Activated T-cell treated with anti-CD3 and anti-CD28 coated beads, Interleukin-2, amount 50 U/mL, for 1 hour (primary cell): ENCODE results near the gene PDE1C.

Source experiments
- DNase-seq: peaks from one replicate; pipeline ENCODE4 v3.0.0-alpha.2; 2020

The PDE1C gene

DNA sequence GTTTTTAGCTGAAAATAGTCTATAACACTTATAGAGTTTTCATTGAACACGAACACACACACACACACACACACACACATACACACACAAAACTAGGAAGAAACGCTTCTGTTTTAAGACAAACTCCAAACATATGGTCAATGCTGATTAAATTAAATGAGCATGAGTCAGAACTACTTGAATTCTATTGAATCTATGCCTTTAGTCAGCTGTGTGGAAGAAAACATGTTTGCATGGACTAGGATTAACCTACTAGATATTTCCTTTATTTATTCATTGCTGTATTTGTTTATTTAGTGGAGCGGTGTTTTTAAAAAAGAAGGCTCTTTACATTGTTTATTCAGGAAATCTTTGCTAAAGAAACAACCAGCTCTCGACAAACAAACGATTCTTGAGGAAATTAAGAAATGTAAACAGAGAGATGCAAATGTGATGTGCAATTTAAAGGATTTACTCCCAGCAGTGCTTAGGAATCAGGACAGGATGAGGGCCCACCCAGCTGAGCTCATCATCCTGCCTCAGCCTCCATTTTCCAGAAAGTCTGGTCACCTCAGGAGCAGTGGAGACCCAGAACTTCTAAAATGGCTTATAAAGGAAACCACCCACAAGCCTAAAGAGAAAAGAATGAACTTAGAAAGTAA, 83.2 kb downstream of the PDE1C start:
- no peak for DNase-seq

- DNase-seq, result no peak
These were observed 87.2 kb downstream of the PDE1C start for GRCh38 chr7:31982962-31983361.

- DNase-seq, result no peak
These were observed 88.3 kb downstream of the PDE1C start for GRCh38 chr7:31981874-31982390.

DNA sequence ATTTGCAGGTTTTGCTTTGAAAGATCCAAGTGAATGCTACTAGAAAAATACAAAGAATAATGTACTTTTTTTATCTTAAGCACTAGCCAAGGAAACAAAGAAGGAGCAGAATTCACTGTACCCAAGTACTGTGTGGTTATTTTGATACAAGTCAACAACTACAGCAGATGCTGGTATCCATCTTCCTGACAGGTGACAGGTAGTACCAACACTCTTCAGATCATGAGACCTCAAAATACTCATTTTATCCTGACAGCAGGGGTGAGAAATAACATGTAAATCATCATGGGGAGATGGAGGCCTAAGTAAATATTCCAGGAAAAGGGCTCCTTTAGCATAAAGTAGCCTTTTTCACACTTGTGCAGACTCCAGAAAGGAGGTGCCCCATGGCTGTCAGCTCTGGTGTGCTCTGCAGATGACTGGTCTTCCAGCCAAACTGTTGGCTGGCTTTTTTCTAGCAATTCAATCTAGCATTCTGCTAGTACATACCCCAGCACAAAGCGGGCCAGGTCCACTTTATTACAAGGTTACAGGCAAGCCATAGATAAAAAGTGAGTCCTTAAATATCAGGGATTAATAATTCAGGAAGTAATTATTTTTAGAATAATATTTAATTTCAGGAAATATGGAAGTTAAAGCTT, 90.4 kb downstream of the PDE1C start:
- DNase-seq, result no peak

DNA sequence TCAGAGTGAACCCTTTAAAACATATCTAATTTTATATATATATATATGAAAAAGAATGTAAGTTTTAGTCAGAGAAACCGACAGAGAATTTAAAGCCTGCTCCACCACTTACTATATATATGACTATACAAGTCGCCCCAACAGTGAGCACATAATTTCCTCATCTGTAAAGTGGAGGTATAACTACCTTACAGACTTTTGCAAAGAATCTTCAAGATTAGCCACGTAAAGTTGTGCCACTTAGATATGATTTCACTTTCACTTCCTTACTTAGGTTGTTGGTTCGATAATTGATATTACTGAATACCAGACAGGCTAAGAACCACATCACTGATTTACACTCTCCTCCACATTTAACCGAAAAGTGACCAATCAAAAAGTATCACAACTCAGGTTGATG, 94.7 kb downstream of the PDE1C start:
- no peak for DNase-seq

DNA sequence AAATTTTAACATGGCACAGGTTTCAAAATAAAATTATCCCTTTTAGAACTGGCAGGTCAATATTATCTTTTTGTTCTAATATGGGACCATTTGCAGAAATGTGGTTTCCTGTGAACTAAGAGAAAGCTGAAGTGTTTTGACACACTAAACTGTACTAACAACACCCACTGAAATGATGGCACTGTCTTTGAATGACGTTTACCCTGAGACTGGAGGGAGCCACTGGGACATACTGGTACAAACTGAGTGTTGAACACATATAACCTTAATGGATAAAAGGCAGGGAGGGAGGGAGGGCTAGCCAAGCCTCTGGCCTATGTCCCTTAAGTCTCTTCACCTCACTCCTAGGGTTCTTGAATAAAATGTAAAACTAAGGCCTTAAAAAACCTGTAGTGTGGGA, 95.9 kb downstream of the PDE1C start:
- no peak for DNase-seq

DNA sequence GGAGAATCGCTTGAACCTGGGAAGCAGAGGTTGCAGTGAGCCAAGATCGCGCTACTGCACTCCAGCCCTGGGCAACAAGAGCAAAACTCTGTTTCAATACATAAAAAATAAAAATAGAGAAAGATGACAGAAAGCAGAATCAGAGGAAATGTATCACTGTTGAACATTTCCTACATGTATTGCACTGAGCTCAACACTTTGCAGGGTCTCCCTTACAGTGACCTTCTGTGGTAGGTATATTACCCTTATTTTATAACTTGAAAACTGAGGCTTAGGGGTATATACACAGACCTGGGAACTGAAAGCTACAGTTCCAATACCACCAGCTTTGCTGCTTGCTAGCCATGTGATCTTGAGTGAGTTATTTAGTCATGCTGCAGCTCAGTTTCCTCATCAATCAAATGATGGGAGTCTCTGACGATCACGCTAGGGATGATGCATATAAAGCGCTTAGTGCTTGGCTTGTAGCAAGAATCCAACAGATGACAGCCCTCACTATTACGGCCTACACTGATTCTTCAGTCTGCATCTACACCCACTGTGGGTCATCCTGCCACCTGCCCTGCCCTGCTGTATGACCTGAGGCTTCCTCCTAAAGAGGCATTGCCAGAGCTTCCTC, 99.0 kb downstream of the PDE1C start:
- DNase-seq, result no peak

GRCh38 chr7:31970501-31970900, 99.7 kb downstream of the PDE1C start:
- DNase-seq, result no peak

DNA sequence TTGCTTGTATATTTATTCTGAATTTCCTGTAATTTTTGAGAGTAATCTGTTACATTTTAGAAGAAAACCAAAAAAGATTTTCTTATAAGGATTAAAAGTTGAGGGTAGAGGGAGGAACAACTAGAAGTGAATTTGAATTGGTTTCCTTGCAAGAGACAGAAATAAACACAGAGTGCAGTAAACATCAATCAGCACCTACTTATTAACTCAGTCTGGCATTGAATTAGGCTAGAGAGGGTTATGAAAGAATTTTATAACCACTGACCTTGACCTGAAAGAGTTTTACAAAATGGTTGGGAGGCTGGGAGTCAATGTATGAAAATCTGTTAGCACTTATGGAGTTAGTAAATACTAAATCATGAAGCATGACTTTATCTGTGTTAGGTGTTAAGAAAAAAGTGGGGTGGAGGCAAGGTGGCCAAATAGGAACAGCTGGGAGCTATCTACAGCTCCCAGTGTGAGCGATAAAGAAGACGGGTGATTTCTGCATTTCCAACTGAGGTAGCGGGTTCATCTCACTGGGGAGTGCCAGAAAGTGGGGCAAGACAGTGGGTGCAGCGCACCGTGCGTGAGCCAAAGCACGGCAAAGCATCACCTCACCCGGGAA, 106.5 kb downstream of the PDE1C start:
- no peak for DNase-seq

DNA sequence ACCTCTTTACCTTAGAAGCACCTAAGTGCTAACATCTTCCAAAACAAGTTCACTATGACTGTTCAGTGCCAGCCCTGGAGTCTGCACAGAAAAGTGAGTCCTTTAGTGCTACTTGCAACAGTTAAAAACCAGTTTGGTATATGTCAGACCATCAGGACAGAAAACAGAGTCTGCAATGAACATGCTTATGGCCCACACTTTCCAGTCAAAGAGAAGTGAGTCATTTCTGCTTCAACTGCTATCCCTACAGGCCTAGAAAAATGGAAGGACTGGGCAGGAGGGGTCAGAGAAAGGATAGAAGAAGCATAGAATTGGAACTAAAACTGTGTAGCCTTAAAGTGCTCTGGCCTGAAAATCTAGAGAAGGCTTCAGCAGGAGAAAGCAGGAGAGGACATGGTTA, 108.0 kb downstream of the PDE1C start:
- DNase-seq, result no peak

DNA sequence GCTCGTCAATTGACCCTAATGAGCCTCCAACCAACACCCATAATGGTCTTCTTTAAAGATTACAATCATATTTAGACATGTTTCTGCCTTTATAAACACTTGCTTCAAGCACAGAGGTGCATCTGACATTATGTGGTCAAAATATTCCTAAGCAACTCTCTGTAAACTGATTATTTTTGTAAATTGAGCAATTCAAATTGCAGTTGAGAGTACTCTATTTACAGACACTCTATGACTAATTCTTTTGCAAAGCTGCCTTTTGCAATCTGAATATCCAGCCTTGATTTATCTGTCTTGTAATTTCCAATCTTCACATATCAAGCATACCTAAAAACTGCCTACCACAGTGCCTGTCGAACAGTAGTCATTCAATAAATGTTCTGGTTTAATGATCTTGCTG, 112.0 kb downstream of the PDE1C start:
- DNase-seq, result no peak

- DNase-seq, result no peak
These were observed 112.5 kb downstream of the PDE1C start for GRCh38 chr7:31957756-31958155.

GRCh38 chr7:31957090-31957720, 113.0 kb downstream of the PDE1C start:
- DNase-seq, result no peak

GRCh38 chr7:31955641-31956040, 114.6 kb downstream of the PDE1C start:
- DNase-seq, result no peak

DNA sequence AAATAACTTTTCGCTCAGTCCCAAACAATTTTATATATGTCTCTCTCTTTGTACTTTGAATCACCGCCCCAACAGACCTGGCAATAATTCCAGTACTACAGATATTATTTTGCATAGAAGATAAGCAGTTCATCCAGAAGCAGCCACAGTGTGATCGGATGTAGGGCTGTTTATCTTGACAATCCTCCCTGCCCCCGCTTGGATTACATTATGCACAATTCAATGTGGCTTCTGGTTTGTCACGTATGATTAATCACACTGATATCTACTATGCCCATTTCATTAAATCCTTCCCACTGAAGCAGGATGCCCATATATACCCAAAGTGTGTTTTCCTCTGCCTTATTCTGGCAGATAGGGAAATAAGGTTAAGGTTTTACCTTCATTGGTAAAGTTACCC, 115.2 kb downstream of the PDE1C start:
- no peak for DNase-seq

DNA sequence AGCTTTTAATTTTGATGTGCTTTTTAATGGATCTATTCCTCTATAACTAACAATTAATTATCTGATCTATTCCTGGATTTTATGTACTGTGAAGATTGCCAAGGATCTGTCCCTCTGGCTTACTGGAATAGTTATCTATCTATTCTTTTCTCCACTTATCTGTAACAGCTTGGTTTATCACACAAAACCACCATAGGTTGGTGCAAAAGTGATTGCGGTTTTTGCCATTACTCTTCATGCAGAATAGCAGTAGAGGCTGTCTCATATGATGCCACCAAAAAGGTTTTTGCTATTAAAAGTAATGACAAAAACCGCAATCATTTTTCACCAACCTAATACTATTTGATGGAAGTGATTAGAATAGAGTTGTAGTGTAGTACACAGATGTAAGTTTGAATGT, 115.7 kb downstream of the PDE1C start:
- no peak for DNase-seq

GRCh38 chr7:31953432-31953831, 116.8 kb downstream of the PDE1C start:
- DNase-seq, result no peak

DNA sequence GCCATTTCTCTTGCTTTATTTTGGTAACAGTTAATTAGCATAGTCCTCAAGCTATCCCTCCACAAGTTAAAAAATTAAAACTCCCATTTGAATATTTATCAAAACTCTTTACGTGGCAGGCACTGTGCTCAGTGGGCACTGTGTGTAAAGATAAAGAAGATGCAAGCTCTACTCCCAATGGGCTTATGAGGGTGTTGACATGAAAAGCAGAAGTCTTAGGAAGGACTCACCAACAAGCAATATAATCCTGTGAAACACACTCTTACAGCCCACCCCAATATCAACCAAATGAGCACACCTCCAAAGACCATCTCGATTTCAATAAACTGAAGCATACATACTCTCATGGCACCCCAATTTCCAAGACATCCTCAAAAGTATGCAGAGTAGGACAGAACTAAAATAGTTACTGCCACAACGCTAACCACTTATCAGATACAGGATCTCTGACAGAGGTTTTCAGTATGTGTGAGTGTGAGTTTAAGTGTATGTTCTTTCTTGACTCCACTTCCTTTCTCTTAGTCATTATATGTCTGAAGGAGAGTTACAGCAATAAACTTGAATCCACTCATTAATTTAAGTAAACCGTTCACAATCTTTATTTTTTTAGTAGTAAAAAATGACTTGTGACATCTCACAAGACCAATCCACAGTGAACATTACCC, 120.0 kb downstream of the PDE1C start:
- DNase-seq, result no peak

DNA sequence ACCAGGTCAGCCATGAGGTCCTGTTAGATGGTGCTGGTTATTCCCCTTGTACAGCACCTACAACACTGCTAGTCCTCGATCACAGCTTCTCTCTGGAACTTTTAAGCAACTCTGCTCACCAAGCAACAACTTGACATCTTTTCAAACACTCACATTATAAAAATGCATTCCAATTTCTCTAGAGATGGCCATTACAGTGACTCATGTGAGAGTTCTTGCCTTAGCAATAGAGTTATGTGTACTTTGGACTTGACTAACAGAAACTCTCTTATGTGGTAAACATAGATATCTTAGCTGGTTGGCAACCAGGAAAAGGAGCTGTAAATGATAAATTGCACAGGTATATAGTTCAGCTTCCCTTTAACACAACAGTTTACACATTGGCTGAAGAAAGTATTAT, 122.2 kb downstream of the PDE1C start:
- no peak for DNase-seq

- DNase-seq, result no peak
These were observed 130.0 kb downstream of the PDE1C start for GRCh38 chr7:31940167-31940566.

GRCh38 chr7:31939076-31939475, 131.1 kb downstream of the PDE1C start:
- no peak for DNase-seq

- DNase-seq, result no peak
These were observed 131.6 kb downstream of the PDE1C start for GRCh38 chr7:31938650-31939049.

DNA sequence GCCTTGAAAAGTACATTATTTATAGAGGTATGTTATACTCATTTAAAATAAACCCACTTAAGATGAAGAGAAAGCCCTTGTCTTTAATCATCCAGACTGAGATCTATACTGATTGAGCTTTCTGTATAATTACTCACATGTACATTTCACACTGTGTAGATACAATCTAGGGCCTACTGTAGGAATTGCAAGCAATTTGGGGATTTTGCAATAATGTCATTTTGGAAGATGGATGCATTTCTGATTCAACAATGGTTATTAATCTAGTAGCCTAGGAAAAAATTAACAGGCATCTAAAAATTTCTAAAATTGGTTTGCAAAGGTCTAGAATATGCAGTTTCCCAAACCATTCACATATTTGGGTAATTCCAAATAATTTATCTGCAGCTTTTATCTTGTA, 132.2 kb downstream of the PDE1C start:
- DNase-seq, result no peak
